HG03139 (cell line): Measurements from ENCODE around the gene MT4.
"Not testable (repeated sequence)": the region's sequence is repeated elsewhere in the genome, so short reads cannot be mapped to it uniquely, and the experiment has no call there.

Experiments
- ATAC-seq: cut with Tn5 transposase; IDR thresholded peaks from one replicate; pipeline ENCODE4 v1.9.1; 2021; ENCODE audit not compliant: unreplicated experiment

MT4 gene

DNA sequence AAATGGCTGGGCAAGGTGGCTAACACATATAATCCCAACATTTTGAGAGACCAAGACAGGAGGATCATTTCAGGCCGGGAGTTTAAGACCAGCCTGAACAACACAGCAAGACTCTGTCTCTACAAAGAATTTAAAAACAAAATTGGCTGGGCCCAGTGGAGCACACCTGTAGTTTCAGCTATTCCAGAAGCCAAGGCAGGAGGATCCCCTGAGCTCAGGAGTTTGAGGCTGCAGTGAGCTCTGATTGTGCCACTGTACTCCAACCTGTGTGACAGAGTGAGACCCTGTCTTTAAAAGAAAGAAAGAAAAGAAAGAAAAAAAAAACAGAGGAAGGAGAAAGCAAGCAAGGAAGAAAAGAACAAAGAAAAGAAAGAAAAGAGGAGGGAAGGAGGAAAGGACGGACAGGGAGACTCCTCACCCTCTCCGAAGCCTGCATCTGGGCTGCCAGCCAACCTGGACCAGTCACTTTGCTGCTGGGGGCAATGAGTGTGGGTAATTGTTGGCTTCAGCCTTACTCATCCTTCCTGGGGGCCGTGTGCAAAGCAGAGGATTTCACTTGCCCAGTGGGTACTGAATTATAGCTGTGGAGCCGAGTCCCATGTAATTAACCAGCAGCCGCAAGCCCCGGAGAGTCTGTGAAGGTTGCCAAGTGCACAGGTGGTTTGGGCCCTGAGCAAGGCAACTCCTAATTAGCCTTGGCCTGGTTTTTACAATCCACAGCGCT, 6.7 kb upstream of the MT4 start:
- ATAC-seq, result no peak

GRCh38 chr16:56559109-56559508, 5.8 kb upstream of the MT4 start:
- no peak for ATAC-seq

GRCh38 chr16:56560447-56560846, 4.4 kb upstream of the MT4 start:
- no peak for ATAC-seq

DNA sequence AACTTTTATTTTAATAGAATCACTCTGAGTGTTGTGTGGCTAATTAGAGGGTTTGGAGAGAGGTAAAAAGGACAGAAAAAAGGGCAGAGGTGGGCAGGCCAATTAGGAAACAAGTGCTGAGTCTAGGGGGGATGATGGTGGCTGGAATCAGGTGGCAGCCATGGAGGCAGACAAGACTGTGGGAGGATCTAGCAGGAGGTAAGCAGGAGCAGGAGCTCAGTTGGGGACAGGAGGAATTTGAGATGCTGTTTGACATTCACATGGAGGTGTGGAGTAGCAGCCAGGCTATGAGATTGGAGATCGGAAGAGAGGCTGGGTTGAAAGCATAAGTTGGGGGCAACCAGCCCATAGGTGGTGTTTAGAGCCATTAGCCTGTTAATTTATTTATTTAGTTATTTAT, 3.7 kb upstream of the MT4 start:
- ATAC-seq, result no peak

DNA sequence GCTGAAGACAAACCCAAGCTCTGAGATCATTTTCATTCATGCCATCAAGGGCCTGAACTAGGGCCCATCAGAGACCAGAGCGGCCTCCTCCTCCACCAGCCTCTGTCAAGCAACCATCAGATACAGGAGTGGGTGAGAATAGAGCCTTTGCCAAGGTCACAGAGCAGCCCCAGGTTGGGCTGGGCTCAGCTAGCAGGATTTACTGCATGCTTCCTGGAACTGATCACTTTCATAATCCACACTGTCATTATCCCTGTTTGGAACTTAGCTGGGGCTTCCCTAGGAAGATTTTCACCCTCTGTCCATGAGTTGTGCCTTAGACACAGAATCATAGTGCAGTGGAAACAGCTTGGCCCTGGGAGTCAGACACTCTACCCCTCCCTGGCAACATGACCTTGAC, 5.1 kb downstream of the MT4 start:
- ATAC-seq, result no peak

GRCh38 chr16:56571525-56571924, 6.7 kb downstream of the MT4 start:
- ATAC-seq, result no peak

GRCh38 chr16:56574625-56575024, 9.8 kb downstream of the MT4 start:
- no peak for ATAC-seq

DNA sequence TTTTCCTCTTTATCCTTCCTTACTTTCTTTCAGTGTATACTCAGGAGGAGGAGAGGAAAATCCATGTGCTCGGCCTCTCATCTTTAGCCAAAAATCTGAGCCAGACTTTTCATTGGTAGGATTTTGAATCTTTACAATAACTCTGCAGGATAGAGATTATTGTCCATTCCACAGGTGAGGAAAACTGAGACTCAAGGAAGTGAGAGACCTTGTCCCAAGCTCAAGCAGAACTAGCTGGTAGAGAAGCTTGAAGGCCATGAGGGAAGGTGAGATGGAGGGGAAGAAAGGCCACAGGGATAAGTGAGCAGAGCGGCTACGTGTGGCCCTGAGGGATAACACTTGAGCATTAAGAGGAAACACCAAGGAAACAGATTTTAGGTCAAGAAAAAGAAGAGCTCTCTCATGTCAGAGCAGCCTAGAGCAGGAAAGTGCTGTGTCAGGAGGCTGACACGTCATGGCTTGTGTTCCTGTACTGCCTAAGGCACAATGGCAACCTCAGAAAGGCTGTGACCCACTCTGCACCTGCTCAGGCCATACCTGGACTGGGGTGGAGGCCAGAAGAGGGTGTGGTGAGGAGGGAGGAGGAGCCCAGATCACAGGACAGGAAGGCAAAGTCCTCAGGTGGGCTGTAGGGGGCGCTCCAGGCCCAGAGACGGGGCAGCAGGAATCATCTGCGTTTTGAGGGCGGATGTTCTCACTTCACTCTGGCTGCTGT, 11.9 kb downstream of the MT4 start:
- peak; percentile 60 for ATAC-seq

- ATAC-seq, result no peak
Measured at GRCh38 chr16:56577300-56577625, 12.4 kb downstream of the MT4 start.

DNA sequence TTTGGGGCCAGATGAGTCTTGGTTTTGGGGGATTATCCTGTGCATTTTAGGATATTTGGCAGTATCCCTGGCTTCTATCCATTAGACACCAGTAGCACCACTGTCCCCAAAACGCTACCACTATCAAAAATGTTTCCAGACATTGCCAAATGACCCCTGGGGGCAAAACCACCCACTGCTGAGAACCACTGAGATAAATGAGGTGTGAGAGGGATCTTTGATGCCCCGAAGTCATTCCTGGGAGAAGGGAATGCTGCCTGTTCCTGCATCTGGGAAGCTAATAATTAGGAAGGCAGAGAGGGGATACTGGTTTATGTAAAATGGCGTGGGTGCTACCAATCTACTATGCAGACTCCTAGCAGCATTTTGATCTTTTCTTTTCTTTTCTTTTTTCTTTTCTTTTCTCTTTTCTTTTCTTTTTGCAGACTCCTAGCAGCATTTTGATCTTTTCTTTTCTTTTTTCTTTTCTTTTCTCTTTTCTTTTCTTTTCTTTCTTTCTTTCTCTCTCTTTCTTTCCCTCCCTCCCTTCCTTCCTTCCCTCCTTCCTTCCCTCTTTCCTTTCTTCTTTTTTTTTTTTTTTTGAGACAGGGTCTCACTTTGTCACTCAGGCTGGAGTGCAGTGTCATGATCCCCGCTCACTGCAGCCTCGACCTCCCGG, 15.6 kb downstream of the MT4 start:
- ATAC-seq, result no peak

DNA sequence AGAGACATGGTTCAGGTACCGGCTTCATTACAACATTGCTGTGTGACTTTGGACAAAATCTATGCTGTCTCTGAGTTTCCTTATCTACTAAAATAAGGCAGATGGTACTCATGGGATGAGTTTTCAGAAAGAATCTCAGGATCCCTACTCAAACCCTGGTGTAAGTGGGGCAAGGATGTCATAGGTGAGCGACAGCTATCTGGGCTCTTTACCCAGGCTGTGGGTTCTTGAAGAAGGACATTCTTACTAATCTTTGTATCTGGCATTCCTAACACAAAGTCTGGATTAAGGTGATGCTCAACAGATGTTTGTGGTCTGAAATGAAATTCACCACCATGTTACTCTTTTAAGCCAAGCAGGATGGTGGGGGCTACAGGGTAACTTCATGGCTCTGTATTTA, 18.0 kb downstream of the MT4 start:
- ATAC-seq, result not testable (repeated sequence)

GRCh38 chr16:56583351-56584168, 18.7 kb downstream of the MT4 start:
- no peak for ATAC-seq

DNA sequence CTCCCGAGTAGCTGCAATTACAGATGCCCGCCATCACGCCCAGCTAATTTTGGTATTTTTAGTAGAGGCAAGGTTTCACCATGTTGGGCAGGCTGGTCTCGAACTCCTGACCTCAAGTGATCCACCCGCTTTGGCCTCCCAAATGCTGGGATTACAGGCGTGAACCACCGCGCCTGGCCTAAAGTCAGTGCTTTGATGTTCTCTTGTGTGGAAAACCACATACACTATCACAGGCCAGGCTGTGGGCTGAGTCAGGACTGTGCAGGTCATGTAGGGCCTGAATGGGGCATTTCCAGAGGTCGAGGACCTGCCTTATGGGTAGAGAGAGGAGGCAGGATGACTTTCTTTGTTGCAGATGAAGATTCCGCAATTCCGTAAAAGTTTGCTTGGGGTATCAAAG, 19.4 kb downstream of the MT4 start:
- no peak for ATAC-seq

GRCh38 chr16:56588781-56589140, 23.9 kb downstream of the MT4 start:
- no peak for ATAC-seq

- no peak for ATAC-seq
Measured at GRCh38 chr16:56589141-56590039, 24.5 kb downstream of the MT4 start, which contains the start of gene MT3. Gene MT3, plus strand, starts transcription at chr16:56589528. Its CDS starts 63 bp downstream, at chr16:56589591.

DNA sequence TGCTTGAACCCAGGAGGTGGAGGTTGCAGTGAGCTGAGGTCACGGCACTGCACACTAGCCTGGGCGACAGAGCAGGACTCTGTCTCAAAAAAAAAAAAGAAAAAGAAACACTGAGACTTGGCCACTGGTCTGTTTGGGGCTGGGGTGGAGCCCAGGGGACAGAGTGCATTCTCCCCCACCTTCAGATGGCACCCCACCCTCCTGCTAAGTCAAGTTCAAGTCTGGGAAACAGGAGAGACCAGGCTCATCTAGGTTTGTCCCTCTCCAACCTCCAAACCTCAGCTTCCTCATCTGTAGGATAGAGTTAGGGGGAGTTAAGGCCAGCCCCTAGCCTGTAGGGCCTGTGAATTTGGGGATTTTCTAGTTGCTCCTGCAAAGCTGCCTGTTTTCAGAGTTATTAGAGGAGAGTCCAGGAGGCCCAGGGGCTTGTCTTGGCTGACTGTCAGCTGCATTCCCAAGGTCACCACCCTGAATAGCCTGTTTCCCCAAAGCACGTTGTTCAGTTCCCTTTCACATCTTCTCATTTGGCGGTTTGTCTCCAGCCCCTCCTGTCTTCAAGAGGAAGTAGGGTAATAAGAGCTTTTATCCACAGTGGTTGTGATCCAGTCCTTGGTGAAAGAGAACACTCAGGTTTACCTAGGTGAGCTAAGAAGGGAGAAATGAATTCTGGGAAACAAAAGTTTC, 26.6 kb downstream of the MT4 start:
- no peak for ATAC-seq

GRCh38 chr16:56593573-56594291, 28.9 kb downstream of the MT4 start:
- ATAC-seq, result no peak

DNA sequence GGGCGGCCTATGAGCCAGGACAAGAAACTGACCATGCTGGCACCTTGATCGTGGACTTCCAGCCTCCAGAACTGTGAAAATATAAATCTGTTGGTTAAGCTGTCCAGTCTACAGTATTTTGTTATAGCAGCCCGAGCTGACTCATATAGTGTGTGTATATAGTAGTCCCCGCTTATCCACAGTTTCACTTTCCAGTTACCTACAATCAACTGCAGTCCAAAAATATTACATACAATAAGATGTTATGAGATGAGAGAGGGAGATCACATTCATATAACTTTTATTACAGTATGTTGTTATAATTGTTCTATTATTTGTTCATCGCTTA, 29.4 kb downstream of the MT4 start:
- no peak for ATAC-seq

GRCh38 chr16:56600398-56600999, 35.6 kb downstream of the MT4 start:
- ATAC-seq, result no peak
